Inflammatory macrophage (primary cell): Measurements from ENCODE around the gene ZNF821.
"Not testable (repeated sequence)": the region's sequence is repeated elsewhere in the genome, so short reads cannot be mapped to it uniquely, and the experiment has no call there.

Source experiments
- DNase-seq, 2 donors: peaks; one replicate each; pipeline ENCODE4 v3.0.0-alpha.2; 2020 to 2022

Gene ZNF821

GRCh38 chr16:71899171-71899570 lies 15.2 kb upstream of the ZNF821 start:
- no peak for DNase-seq

- DNase-seq = no peak
These were observed 12.9 kb upstream of the ZNF821 start for GRCh38 chr16:71896764-71897368.

- DNase-seq = peak; percentile 17 to 33
These were observed 11.8 kb upstream of the ZNF821 start for GRCh38 chr16:71895679-71896365.

- peak; percentile 99 to 100 for DNase-seq
These were observed 11.1 kb upstream of the ZNF821 start, which contains the start of gene IST1 for GRCh38 chr16:71894921-71895678. IST1 (plus strand) TSS chr16:71895531; CDS start chr16:71915641, 20,110 bp downstream.

GRCh38 chr16:71894229-71894920 lies 10.4 kb upstream of the ZNF821 start:
- peak; percentile 66 to 73 for DNase-seq

GRCh38 chr16:71893888-71894228 lies 9.9 kb upstream of the ZNF821 start:
- DNase-seq = no peak

GRCh38 chr16:71889147-71889546 lies 5.2 kb upstream of the ZNF821 start:
- no peak for DNase-seq

GRCh38 chr16:71885261-71885650 lies 1.3 kb upstream of the ZNF821 start:
- DNase-seq = peak; percentile 80 to 85

- no peak for DNase-seq
These were observed 674 bp downstream of the ZNF821 start for GRCh38 chr16:71883168-71883848.

GRCh38 chr16:71882505-71883167 lies 1.3 kb downstream of the ZNF821 start:
- peak; percentile 73 to 82 for DNase-seq

GRCh38 chr16:71880176-71880575 lies 3.8 kb downstream of the ZNF821 start:
- peak; percentile 74 to 78 for DNase-seq

GRCh38 chr16:71878911-71879310 lies 5.1 kb downstream of the ZNF821 start:
- no peak for DNase-seq

- DNase-seq = no peak
These were observed 10.8 kb downstream of the ZNF821 start for GRCh38 chr16:71873199-71873598.

GRCh38 chr16:71870818-71871217 lies 13.2 kb downstream of the ZNF821 start:
- DNase-seq = no peak

- DNase-seq = no peak
These were observed 14.9 kb downstream of the ZNF821 start for GRCh38 chr16:71869089-71869488.

- no peak for DNase-seq
These were observed 16.0 kb downstream of the ZNF821 start for GRCh38 chr16:71867939-71868338.

GRCh38 chr16:71867175-71867574 lies 16.8 kb downstream of the ZNF821 start:
- not testable (repeated sequence) for DNase-seq

GRCh38 chr16:71865173-71865863 lies 18.7 kb downstream of the ZNF821 start:
- DNase-seq = no peak

- DNase-seq = no peak
These were observed 20.0 kb downstream of the ZNF821 start for GRCh38 chr16:71863995-71864394.

GRCh38 chr16:71859762-71860521 lies 24.0 kb downstream of the ZNF821 start:
- no peak for DNase-seq
